Hindlimb muscle (tissue), 1 donor: Measurements from ENCODE around the gene FBXW11. TPM values are rescaled to one million over a fixed set of nuclear protein-coding genes. Genes with fewer than 3 reads are reported as not detected.
"Not testable (repeated sequence)": the region's sequence is repeated elsewhere in the genome, so short reads cannot be mapped to it uniquely, and the experiment has no call there.

ENCODE experiments used
- DNase-seq: peaks from one replicate; pipeline ENCODE4 v3.0.0-alpha.2; 2013
- polyA plus RNA-seq: library from polyadenylated mRNA; unstranded; fragments of 120-200 nt; gene quantifications from one replicate; pipeline ENCODE4 v1.2.1, GENCODE V29; 2013; ENCODE audit not compliant: insufficient read length

FBXW11 gene
- polyA plus RNA-seq, result 34.5 TPM

GRCh38 chr5:172006321-172007174, at the start of gene FBXW11:
Gene FBXW11 (minus strand): TSS chr5:172006638. CDS start chr5:172006502, 136 bp downstream.
- DNase-seq, result peak; percentile 97

GRCh38 chr5:172055996-172056395, 49.6 kb upstream of the FBXW11 start:
- no peak for DNase-seq

- DNase-seq, result no peak
Observed at GRCh38 chr5:172055421-172055820, 49.0 kb upstream of the FBXW11 start.

- DNase-seq, result no peak
Observed at GRCh38 chr5:172054611-172055153, 48.2 kb upstream of the FBXW11 start.

- no peak for DNase-seq
Observed at GRCh38 chr5:172052450-172053236, 46.2 kb upstream of the FBXW11 start.

GRCh38 chr5:172051643-172052339, 45.4 kb upstream of the FBXW11 start:
- no peak for DNase-seq

GRCh38 chr5:172050080-172050479, 43.6 kb upstream of the FBXW11 start:
- DNase-seq, result no peak

- DNase-seq, result no peak
Observed at GRCh38 chr5:172049226-172049796, 42.9 kb upstream of the FBXW11 start.

GRCh38 chr5:172048539-172049101, 42.2 kb upstream of the FBXW11 start:
- no peak for DNase-seq

- DNase-seq, result no peak
Observed at GRCh38 chr5:172048170-172048422, 41.7 kb upstream of the FBXW11 start.

GRCh38 chr5:172046593-172046992, 40.2 kb upstream of the FBXW11 start:
- DNase-seq, result no peak

- no peak for DNase-seq
Observed at GRCh38 chr5:172045315-172045632, 38.8 kb upstream of the FBXW11 start.

- no peak for DNase-seq
Observed at GRCh38 chr5:172044631-172045314, 38.3 kb upstream of the FBXW11 start.

- no peak for DNase-seq
Observed at GRCh38 chr5:172043865-172044264, 37.4 kb upstream of the FBXW11 start.

- no peak for DNase-seq
Observed at GRCh38 chr5:172042183-172042582, 35.7 kb upstream of the FBXW11 start.

GRCh38 chr5:172038167-172038566, 31.7 kb upstream of the FBXW11 start:
- DNase-seq, result no peak

GRCh38 chr5:172035049-172035448, 28.6 kb upstream of the FBXW11 start:
- DNase-seq, result no peak

GRCh38 chr5:172031894-172032461, 25.5 kb upstream of the FBXW11 start:
- DNase-seq, result no peak

- no peak for DNase-seq
Observed at GRCh38 chr5:172029876-172030275, 23.4 kb upstream of the FBXW11 start.

- no peak for DNase-seq
Observed at GRCh38 chr5:172028167-172028566, 21.7 kb upstream of the FBXW11 start.

GRCh38 chr5:172020110-172020786, 13.8 kb upstream of the FBXW11 start:
- not testable (repeated sequence) for DNase-seq
